ELR (cell line): ENCODE measurements around the gene MARS1.
A peak's percentile ranks its signal among the peaks of the same experiment; 100 is the strongest.
"Not testable (repeated sequence)": the region's sequence is repeated elsewhere in the genome, so short reads cannot be mapped to it uniquely, and the experiment has no call there.

Source experiments
- DNase-seq: peaks from one replicate; pipeline ENCODE4 v3.0.0-alpha.2; 2015; ENCODE audit warnings: low read depth

MARS1 gene

GRCh38 chr12:57495051-57495701 is 7.3 kb downstream of the MARS1 start:
- not testable (repeated sequence) for DNase-seq

- DNase-seq, result no peak
These were observed 9.0 kb downstream of the MARS1 start for GRCh38 chr12:57496822-57497221.

GRCh38 chr12:57497223-57498131 is 9.6 kb downstream of the MARS1 start:
- no peak for DNase-seq

GRCh38 chr12:57498132-57498502 is 10.2 kb downstream of the MARS1 start:
- no peak for DNase-seq

- no peak for DNase-seq
These were observed 10.7 kb downstream of the MARS1 start for GRCh38 chr12:57498571-57498970.

- DNase-seq, result no peak
These were observed 12.3 kb downstream of the MARS1 start for GRCh38 chr12:57500213-57500612.

GRCh38 chr12:57502311-57502969 is 14.6 kb downstream of the MARS1 start:
- DNase-seq, result not testable (repeated sequence)

GRCh38 chr12:57506541-57506940 is 18.7 kb downstream of the MARS1 start:
- DNase-seq, result not testable (repeated sequence)

GRCh38 chr12:57507796-57508195 is 19.9 kb downstream of the MARS1 start:
- DNase-seq, result not testable (repeated sequence)

- DNase-seq, result no peak
These were observed 23.3 kb downstream of the MARS1 start for GRCh38 chr12:57511161-57511560.

GRCh38 chr12:57511588-57512325 is 23.9 kb downstream of the MARS1 start:
- DNase-seq, result no peak

GRCh38 chr12:57512665-57513064 is 24.8 kb downstream of the MARS1 start:
- no peak for DNase-seq

- DNase-seq, result no peak
These were observed 25.4 kb downstream of the MARS1 start for GRCh38 chr12:57513266-57513665.

GRCh38 chr12:57513677-57514076 is 25.8 kb downstream of the MARS1 start:
- DNase-seq, result not testable (repeated sequence)

GRCh38 chr12:57514246-57514645 is 26.4 kb downstream of the MARS1 start:
- DNase-seq, result not testable (repeated sequence)

- DNase-seq, result no peak
These were observed 27.0 kb downstream of the MARS1 start for GRCh38 chr12:57514720-57515407.

GRCh38 chr12:57515408-57515933 is 27.6 kb downstream of the MARS1 start:
- DNase-seq, result no peak

- DNase-seq, result no peak
These were observed 28.2 kb downstream of the MARS1 start for GRCh38 chr12:57515934-57516541.

- no peak for DNase-seq
These were observed 28.8 kb downstream of the MARS1 start for GRCh38 chr12:57516617-57517153.

GRCh38 chr12:57517187-57517586 is 29.3 kb downstream of the MARS1 start:
- DNase-seq, result peak; percentile 59
